ENCODE results near the gene BRD3OS. TPM values are rescaled to one million over a fixed set of nuclear protein-coding genes. Genes with fewer than 3 reads are reported as not detected.

The BRD3OS gene
- total RNA-seq, 1 experiment from 2014 or later: 13.5 TPM

DNA sequence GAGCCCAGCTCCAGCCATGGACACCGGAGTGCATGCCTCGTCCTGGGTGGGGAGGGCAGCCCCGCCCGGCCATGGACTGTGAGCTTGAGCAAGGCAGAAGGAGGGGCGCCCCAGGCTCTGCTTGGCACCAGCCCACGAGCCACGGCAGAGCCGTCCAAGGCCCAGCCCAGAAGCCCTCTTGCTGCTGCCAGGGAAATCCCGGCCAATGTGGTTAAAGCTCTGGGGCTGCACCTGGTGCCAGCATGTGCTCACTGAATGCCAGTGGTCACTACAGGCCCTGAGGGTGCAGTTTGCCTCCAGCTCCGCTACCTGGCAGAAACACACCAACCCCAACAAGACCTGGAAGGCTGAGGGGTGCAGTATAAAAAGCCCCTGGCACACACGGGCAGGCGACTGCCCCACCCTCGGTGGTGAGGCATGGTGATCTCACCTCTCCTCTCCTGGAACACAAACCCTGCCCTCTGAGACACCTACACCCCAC lies 30.7 kb downstream of the BRD3OS start:
- peaks cover 16% of the 10 kb centered on the region for H3K36me3 ChIP-seq (ENCODE audit: insufficient read depth, low read length, poor library complexity, severe bottlenecking)
- TF ChIP-seq, protein P1, sequence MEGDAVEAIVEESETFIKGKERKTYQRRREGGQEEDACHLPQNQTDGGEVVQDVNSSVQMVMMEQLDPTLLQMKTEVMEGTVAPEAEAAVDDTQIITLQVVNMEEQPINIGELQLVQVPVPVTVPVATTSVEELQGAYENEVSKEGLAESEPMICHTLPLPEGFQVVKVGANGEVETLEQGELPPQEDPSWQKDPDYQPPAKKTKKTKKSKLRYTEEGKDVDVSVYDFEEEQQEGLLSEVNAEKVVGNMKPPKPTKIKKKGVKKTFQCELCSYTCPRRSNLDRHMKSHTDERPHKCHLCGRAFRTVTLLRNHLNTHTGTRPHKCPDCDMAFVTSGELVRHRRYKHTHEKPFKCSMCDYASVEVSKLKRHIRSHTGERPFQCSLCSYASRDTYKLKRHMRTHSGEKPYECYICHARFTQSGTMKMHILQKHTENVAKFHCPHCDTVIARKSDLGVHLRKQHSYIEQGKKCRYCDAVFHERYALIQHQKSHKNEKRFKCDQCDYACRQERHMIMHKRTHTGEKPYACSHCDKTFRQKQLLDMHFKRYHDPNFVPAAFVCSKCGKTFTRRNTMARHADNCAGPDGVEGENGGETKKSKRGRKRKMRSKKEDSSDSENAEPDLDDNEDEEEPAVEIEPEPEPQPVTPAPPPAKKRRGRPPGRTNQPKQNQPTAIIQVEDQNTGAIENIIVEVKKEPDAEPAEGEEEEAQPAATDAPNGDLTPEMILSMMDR (conservative IDR thresholded peaks at IDR 0.05; ENCODE audit: low read depth, low read length): no peak
- no peak for TF ChIP-seq EZH2 (IDR thresholded peaks at IDR 0.05; ENCODE audit: borderline replicate concordance, low read depth, low read length, poor library complexity, severe bottlenecking)
- H3K4me1 ChIP-seq (ENCODE audit: insufficient read depth, low read length, poor library complexity, severe bottlenecking): no peaks in the 10 kb centered on the region
- H3K27me3 ChIP-seq (replicated peaks; ENCODE audit: insufficient read depth, low read depth, low read length, poor library complexity): no peaks in the 10 kb centered on the region
- H3K4me3 ChIP-seq (ENCODE audit: low read depth, low read length, poor library complexity, severe bottlenecking): no peak overlapping the region
- POLR2A ChIA-PET (ENCODE audit: low non-redundant PET): no interaction called here
- H3K27ac ChIP-seq (ENCODE audit: low read depth, low read length, poor library complexity, severe bottlenecking): no peak overlapping the region
- intact Hi-C loops (cut with micrococcal nuclease; ENCODE audit: unreplicated experiment): no loop called here
- H3K9me3 ChIP-seq (ENCODE audit: low read depth, low read length, poor library complexity, severe bottlenecking): no peaks in the 10 kb centered on the region
- DNase-seq (ENCODE audit: low spot score): no peak
- no TSS peak for BruUV-seq (replicated peaks)
- CTCF ChIA-PET: no interaction called here

DNA sequence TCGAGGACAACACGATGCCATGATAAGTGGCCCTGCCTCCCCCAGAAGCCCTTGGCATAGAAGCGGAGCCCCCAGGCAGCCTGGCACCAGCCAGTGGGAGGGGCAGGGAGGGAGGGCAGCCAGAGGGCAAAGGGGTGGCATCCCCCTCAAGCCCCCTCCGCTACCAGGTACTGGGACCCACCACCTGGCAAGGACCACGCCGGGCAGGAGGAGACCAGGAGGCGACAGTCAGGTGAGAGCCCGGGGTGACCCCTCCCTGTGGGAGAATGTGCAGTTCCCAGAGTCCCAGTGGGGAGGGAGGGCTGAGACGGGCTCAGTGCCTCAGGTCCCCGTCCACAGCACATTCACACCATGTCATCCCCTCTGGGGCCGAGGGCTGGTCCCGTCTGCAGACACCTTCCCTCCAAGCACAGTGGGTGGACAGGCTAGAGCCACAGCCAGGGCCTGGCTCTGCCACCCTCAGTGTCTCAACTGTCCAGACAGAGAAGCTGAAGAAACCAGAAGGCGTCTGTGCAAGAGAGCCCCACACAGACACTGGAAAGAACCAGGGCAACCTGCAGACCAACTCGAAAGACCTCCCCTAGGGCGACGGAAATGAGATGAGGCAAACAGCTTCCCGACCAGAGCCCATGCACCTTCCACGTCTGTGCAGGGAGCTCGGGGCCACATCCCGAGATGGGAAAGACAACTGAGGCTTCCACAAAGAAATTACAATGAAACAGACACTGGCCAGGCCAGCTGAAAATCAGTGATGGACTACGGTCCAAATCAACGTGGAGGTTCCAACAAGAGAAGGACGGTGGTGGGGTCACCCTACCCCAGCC lies 31.4 kb downstream of the BRD3OS start:
- CTCF ChIA-PET: no interaction called here
- POLR2A ChIA-PET (ENCODE audit: low non-redundant PET): no interaction called here
- Histone ChIP-seq H3K27me3 (replicated peaks; ENCODE audit: insufficient read depth, low read depth, low read length, poor library complexity) (no peaks in the 10 kb centered on the region), H3K27ac (ENCODE audit: low read depth, low read length, poor library complexity, severe bottlenecking) (no peak overlapping the region), H3K4me1 (ENCODE audit: insufficient read depth, low read length, poor library complexity, severe bottlenecking) (no peaks in the 10 kb centered on the region), H3K36me3 (ENCODE audit: insufficient read depth, low read length, poor library complexity, severe bottlenecking) (peaks cover 10% of the 10 kb centered on the region), H3K9me3 (ENCODE audit: low read depth, low read length, poor library complexity, severe bottlenecking) (no peaks in the 10 kb centered on the region), H3K4me3 (ENCODE audit: low read depth, low read length, poor library complexity, severe bottlenecking) (no peak overlapping the region)
- BruUV-seq (replicated peaks): no TSS peak
- intact Hi-C loops (cut with micrococcal nuclease; ENCODE audit: unreplicated experiment): no loop called here
- DNase-seq (ENCODE audit: low spot score): no peak
- TF ChIP-seq, protein P1 (conservative IDR thresholded peaks at IDR 0.05; ENCODE audit: low read depth, low read length): no peak
- no peak for TF ChIP-seq EZH2 (IDR thresholded peaks at IDR 0.05; ENCODE audit: borderline replicate concordance, low read depth, low read length, poor library complexity, severe bottlenecking)

DNA sequence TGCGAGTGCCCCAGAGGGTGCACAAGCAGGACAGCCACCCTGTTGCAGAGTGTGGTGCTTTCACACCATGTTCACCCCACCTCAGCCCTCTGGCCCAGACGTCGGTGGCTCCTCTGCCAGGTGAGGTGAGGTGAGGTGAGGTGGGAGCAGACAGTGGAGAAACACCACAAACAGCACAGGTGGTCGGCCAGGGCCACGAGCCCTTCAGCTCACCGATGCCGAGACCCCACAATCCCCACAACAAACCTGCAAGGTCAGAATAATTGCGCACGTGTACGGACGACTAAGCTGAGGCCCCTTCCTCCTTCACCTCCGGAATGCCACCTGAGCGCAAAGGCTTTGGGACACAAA lies 32.0 kb downstream of the BRD3OS start:
- no peaks in the 10 kb centered on the region for H3K4me1 ChIP-seq (ENCODE audit: insufficient read depth, low read length, poor library complexity, severe bottlenecking)
- H3K36me3 ChIP-seq (ENCODE audit: insufficient read depth, low read length, poor library complexity, severe bottlenecking): peaks cover 7% of the 10 kb centered on the region
- no peak for TF ChIP-seq EZH2 (IDR thresholded peaks at IDR 0.05; ENCODE audit: borderline replicate concordance, low read depth, low read length, poor library complexity, severe bottlenecking)
- TF ChIP-seq, protein P1 (conservative IDR thresholded peaks at IDR 0.05; ENCODE audit: low read depth, low read length): no peak
- H3K9me3 ChIP-seq (ENCODE audit: low read depth, low read length, poor library complexity, severe bottlenecking): no peaks in the 10 kb centered on the region
- no peak overlapping the region for H3K4me3 ChIP-seq (ENCODE audit: low read depth, low read length, poor library complexity, severe bottlenecking)
- BruUV-seq (replicated peaks): no TSS peak
- POLR2A ChIA-PET (ENCODE audit: low non-redundant PET): no interaction called here
- CTCF ChIA-PET: no interaction called here
- no peaks in the 10 kb centered on the region for H3K27me3 ChIP-seq (replicated peaks; ENCODE audit: insufficient read depth, low read depth, low read length, poor library complexity)
- no peak overlapping the region for H3K27ac ChIP-seq (ENCODE audit: low read depth, low read length, poor library complexity, severe bottlenecking)
- intact Hi-C loops (cut with micrococcal nuclease; ENCODE audit: unreplicated experiment): no loop called here
- DNase-seq (ENCODE audit: low spot score): no peak
